KBM-7 (cell line): Measurements from ENCODE around the gene SMIM38.

Source experiments
- DNase-seq: peaks from one replicate; pipeline ENCODE4 v3.0.0-alpha.2; 2015
- in situ Hi-C: fragments of 300-500 bp; cut with MboI; formaldehyde crosslinking; loops from 2 replicates; pipeline ENCODE4 v1.14.3; 2020; ENCODE audit warnings: low sequenced_read_pairs, low pct_unique_long_range_greater_than_20kb, mixed read lengths

SMIM38 gene

DNA sequence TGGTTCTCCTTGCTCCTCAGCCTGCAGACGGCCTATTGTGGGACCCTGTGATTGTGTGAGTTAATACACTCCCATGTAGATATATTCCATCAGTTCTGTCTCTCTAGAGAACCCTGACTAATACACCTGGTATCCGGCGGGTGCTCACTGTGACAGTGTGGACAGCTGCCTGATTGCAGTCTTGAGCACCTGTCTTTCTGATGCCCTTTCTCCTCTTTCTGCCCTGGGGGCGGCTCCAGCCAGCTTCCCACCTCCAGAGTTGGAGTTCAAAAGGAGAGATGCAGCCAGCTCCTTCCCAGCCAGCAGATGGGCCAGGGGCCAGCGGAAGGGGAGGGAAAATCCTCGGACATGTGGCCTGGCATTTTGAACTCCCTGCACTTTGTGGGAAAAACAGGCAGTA is 15.0 kb downstream of the SMIM38 start:
- in situ Hi-C loops: no loop called here
- DNase-seq: no peak

DNA sequence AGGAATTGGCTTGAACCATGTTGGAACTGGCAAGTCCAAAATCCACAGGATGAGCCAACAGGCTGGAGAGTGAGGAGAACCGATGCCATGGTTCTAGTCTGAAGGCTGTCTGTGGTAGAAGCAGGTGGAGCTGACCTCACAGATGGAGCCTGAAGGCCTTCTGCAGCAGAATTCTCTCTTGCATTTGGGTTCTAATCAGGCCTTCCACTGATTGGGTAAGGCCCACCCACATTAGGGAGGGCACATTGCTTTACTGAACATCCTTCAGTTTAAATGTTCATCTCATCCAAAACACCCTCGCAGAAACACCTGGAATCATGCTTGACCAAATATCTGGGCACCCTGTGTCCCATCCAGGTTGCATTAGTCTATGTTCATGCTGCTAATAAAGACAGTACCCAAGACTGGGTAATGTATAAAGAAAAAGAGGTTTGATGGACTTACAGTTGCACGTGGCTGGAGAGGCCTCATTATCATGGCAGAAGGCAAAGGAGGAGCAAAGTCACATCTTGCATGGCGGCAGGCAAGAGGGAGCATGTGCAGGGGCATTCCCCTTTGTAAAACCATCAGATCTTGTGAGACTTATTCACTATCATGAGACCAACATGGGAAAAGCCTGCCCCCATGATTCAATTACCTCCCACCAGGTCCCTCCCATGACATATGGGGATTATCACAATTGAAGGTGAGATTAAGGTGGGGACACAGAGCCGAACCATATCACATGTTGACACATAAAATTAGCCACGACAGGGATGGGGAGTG is 15.9 kb downstream of the SMIM38 start:
- in situ Hi-C loops: no loop called here
- no peak for DNase-seq

- peak; percentile 2 for DNase-seq
- in situ Hi-C loops: no loop called here
These were observed 16.9 kb downstream of the SMIM38 start for GRCh38 chr11:69172674-69173073.

GRCh38 chr11:69173331-69173730 is 17.6 kb downstream of the SMIM38 start:
- no peak for DNase-seq
- in situ Hi-C loops: no loop called here

- in situ Hi-C loops: no loop called here
These were observed 18.3 kb downstream of the SMIM38 start for GRCh38 chr11:69173925-69174581.

DNA sequence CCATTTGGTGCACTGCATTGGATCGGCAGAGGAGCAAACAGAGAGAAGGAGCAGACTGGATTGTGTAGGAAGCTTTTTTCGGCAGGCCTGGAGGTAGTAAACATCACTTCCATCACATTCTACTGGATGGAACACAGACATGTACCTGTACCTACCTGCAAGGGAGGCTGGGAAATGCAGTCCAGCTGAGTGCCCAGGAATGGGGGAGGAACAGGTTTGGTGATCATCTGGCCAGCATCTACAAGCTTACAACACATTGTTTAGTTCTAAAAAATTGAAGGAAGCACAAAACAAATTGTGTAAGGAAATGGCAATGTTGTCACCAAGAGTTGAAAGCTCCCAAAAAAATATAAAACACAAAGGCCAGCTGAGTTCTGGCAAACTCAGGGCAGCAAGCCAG is 19.1 kb downstream of the SMIM38 start:
- in situ Hi-C loops: no loop called here
- DNase-seq: no peak

More at GRCh38 chr11:69173925-69174581, 18.3 kb downstream of the SMIM38 start:
- no peak for DNase-seq

DNA sequence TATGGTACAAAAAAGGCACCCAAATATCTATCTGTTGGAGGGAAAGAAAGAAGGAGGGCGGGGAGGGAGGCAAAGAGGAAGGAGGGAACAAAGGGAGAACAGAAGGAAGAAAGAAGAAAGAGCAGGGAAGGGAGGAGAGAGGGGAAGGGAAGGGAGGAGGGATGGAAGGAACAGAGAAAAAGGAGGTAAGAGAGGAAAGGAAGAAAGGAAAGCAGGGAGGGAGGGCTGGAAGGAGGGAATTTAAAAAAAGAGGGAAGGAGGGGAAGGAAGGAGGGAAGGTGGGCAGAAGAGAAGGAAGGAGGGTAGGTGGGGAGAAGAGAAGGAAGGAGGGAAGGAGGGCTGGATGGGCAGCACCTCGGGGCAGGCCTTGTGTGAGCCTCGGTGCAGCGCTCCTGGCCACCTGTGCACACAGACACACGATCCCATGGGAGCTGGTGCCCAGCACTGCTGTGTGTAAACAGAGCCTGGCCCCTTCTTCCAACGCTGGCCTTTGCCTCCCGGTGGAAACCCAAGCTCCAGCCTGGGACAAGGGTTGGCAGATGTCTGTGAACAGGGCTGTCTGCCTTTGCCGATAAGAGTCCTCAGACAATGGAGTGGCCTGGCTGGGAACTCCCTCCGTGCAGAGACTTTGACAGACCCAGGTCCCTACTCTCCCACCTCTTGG is 23.2 kb downstream of the SMIM38 start:
- DNase-seq: no peak
- in situ Hi-C loops: no loop called here

DNA sequence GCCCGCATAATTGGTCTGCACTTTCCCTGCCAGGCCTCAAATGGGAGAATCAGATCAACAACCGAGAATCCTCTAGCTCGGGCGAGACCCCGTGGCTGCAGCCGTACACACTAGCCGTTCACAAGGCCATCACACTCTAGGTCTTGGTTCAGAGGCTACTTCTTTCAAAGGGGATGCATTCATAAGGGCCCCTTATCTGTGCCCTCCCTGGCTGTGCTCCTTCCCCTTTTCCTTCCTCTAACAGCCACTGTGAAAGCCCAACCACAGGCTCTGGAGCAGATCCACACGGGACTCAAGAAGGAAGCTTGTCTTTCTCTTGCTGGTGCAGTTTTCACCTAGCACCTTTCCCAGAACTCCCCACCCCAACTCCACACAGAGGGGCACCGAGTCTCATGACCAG is 24.5 kb downstream of the SMIM38 start:
- in situ Hi-C loops: no loop called here
- peak; percentile 29 for DNase-seq

- DNase-seq: no peak
- in situ Hi-C loops: no loop called here
These were observed 25.0 kb downstream of the SMIM38 start for GRCh38 chr11:69180726-69181125.

DNA sequence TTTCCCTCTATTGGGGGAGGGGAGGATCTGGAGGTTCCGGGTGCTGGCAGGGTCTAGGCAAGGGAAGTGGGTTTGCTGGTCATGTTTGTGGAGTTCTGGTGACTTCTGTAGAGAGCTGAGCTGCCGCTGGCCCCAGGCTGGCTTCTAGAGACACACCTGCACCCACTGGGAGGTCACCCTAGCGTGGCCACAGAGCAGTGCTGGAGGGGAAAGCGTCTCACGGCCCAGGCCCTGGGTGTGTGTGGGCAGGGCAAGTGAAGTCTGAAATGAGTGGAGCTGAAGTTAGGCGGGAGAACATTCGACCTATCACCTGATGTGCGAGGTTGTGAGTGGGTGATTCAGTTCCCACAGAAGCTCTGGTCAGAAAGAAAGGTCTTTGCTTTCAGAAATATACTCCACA is 27.9 kb downstream of the SMIM38 start:
- no peak for DNase-seq
- in situ Hi-C loops: no loop called here

GRCh38 chr11:69186316-69187260 is 30.9 kb downstream of the SMIM38 start:
- no peak for DNase-seq
- in situ Hi-C loops: no loop called here

- in situ Hi-C loops: no loop called here
- no peak for DNase-seq
These were observed 31.9 kb downstream of the SMIM38 start for GRCh38 chr11:69187540-69188065.

DNA sequence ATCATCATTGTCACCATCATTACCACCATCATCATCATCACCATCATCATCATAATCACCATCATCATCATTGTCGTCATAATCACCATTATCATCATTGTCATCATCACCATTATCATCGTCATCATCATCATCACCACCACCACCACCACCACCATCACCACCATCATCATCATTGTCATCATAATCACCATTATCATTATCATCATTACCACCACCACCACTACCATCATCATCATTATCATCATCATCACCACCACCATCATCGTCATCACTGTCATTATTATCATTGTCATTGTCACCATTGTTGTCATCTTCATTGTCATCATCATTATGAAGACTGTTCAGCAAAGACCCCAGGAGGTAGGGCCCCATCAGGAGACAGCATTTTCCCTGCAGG is 33.3 kb downstream of the SMIM38 start:
- in situ Hi-C loops: no loop called here
- no peak for DNase-seq

- no peak for DNase-seq
- in situ Hi-C loops: no loop called here
These were observed 35.2 kb downstream of the SMIM38 start for GRCh38 chr11:69190796-69191536.

DNA sequence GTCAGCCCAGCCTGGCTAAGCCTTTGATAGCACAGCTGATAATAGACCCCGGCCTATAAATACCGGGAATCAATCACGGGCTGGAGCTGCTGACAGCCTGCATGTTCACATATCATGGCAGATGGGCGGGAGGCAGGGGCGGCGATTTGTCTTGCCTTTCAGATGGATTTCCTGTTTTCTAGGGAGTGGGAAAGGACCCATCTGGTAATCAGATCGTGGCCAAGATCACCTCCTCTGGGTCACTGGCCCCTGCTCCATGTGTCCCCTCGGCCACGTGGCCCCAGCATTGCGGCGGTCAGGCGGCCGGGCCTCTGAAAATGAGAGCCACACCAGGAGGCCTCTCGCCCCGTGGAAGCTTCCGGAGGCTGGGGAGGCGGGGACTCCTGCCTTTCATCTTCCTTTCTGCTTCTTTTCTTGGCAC is 36.6 kb downstream of the SMIM38 start:
- no peak for DNase-seq
- in situ Hi-C loops: no loop called here

DNA sequence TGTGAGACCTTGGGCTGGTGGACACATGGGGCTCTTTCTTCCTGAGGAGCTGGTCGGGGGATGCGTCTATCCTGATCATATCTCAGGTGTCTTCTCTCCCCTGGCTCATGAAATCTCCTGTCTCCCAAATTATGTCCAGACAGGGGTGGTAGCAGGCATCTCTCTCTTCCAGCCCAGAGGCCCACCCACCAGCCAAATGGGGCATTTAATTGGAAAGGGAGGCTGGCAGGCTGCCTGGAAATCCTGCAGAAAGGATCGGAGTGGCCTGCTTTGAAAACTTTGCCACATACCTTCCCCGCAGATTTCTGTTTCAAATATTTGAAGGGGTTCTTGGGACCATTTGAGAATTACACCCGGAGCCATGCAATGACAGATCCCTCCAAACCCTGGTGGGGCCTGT is 37.4 kb downstream of the SMIM38 start:
- in situ Hi-C loops: no loop called here
- no peak for DNase-seq

GRCh38 chr11:69193629-69194028 is 37.9 kb downstream of the SMIM38 start:
- in situ Hi-C loops: no loop called here
- no peak for DNase-seq

- in situ Hi-C loops: no loop called here
- DNase-seq: no peak
These were observed 38.7 kb downstream of the SMIM38 start for GRCh38 chr11:69194396-69194795.
